ENCODE measurements around the gene SEMA5B.

- TF ChIP-seq CTCF (IDR thresholded peaks at IDR 0.05; ENCODE audit: low read length) (no peak), EZH2 (optimal IDR thresholded peaks at IDR 0.05; ENCODE audit: low read depth, low read length) (no peak), EZH2phosphoT487 (IDR thresholded peaks at IDR 0.05; ENCODE audit: low read length) (no peak)
These were observed 99.0 kb downstream of the SEMA5B start for GRCh38 chr3:122928396-122929187.

Measured in MM.1S (cell line).